GM12873 (cell line): ENCODE measurements around the gene AHI1.

ENCODE experiments used
- TF ChIP-seq, protein P1 (sequence below): IDR thresholded peaks from 2 replicates; pipeline ENCODE4 v1.5.1; 2012; ENCODE audit warnings: low read depth, mild to moderate bottlenecking, moderate library complexity, low read length, control low read depth; ENCODE audit not compliant: insufficient read depth; ENCODE audit errors: missing control alignments

Gene AHI1

DNA sequence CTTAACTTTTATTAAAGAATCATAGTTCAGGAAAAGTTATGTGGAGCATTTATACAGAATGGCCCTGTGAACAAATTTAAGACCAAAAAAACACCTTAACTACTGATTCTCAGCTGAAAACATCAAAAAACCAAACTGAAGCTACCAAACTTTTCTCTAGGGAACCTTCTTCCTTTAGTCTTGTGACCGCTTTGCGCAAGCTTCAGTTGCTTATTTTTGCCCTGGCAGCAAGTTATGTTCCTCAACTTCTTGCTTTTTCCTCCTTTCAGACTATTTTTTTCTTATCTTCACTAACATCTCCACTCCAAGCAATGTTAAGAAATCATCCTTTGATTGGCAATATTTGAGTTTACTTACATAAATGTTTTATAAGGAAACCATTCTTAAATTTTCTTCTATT lies 216.3 kb downstream of the AHI1 start:
- TF ChIP-seq, protein P1, sequence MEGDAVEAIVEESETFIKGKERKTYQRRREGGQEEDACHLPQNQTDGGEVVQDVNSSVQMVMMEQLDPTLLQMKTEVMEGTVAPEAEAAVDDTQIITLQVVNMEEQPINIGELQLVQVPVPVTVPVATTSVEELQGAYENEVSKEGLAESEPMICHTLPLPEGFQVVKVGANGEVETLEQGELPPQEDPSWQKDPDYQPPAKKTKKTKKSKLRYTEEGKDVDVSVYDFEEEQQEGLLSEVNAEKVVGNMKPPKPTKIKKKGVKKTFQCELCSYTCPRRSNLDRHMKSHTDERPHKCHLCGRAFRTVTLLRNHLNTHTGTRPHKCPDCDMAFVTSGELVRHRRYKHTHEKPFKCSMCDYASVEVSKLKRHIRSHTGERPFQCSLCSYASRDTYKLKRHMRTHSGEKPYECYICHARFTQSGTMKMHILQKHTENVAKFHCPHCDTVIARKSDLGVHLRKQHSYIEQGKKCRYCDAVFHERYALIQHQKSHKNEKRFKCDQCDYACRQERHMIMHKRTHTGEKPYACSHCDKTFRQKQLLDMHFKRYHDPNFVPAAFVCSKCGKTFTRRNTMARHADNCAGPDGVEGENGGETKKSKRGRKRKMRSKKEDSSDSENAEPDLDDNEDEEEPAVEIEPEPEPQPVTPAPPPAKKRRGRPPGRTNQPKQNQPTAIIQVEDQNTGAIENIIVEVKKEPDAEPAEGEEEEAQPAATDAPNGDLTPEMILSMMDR, result no peak

DNA sequence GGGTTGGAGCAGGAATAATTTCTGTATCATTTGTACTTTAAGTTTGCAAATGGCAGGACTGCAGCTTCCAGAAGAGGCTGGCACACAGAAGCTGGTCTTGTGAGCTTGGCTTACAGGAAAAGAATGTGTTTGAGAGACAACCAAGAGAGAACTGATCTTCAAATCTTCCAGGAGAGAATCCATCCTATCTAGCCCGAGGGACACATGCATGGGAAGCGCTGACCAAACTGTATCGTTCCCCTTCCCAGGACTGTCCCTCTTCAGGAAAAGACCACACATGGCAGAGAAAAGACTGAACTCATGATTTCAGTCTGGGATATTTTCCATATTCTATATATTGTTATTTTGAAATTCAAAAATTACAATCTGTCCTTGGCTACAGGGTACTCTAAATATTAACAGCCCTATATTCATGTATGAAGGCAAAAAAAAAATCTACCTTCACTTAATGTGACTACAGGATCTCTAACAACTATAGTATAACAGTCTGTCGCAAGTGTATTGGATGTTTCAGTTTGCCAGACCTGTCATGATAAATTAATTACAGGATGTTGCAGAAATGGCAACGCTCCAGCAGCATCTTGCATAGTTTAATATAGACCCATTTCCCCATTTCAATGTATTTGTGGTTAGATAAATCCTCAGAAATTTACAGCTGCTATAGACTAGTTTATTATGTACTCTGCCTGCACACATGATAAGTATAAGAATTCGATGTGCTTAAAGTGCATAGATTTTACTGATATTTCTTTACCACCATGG lies 217.0 kb downstream of the AHI1 start:
- TF ChIP-seq, protein P1, result no peak

DNA sequence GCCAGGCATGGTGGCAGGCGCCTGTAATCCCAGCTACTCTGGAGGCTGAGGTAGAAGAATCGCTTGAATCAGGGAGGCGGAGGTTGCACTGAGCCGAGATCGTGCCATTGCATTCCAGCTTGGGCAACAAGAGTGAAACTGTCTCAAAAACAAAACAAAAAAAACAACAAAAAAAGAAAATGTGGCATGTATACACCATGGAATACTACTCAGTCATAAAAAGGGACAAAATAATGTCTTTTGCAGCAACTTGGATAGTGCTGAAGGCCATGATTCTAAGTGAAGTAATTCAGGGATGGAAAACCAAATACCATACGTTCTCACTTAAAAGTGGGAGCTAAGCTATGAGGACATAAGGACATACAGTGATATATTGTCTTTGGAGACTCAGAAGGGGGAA lies 220.1 kb downstream of the AHI1 start:
- TF ChIP-seq, protein P1, result no peak

DNA sequence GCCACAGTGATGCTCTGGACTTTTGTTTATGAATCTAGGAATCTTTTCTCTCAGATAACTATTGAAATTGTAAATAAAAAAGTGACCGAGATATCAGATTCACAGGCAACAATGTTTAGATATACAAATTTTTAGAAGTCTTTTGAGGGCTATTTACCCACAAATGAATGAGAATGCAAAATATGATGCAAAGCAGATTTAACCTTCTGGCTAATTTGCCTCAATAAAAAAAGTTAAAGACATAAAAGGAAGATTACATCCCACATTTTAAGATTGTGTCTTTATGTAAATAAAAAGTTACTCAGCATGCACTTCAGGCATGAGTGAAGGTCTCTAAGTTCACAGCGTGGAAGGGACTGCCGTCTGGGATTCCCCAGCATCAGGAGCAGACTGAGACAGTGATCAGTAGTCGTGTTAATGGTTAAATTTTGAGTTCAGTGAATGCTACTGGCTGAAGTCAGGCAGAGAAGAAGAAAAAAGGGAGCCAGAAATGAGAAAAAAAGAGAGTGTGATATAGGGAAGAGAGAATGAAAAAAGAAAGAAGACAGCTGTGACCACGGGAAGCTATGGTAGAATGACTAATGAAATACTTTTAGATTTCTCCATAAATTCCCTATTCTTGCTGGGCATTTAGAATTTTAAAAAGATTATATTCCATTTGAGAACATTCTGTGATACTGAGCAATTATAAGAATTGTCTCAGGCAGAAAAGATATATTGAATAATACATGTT lies 222.8 kb downstream of the AHI1 start:
- TF ChIP-seq, protein P1, result no peak

DNA sequence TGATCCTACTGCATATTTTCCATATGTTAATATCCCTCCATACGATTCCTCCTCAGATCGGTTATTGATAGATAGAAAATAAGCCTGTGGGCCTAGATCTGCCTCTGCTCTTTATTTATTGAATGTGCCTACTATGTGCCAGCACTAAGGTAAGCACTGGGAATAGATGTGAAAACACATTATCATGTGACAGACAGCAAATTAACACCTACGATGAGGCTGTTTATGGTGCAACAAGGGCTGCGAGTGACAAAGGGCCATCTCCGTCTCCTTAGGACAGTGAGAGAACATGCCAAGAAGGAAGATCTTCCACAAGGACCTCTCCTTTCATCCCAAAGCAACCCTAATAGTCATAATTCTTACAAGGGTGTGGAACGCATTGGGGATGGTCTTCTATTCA lies 225.9 kb downstream of the AHI1 start:
- TF ChIP-seq, protein P1, result no peak

DNA sequence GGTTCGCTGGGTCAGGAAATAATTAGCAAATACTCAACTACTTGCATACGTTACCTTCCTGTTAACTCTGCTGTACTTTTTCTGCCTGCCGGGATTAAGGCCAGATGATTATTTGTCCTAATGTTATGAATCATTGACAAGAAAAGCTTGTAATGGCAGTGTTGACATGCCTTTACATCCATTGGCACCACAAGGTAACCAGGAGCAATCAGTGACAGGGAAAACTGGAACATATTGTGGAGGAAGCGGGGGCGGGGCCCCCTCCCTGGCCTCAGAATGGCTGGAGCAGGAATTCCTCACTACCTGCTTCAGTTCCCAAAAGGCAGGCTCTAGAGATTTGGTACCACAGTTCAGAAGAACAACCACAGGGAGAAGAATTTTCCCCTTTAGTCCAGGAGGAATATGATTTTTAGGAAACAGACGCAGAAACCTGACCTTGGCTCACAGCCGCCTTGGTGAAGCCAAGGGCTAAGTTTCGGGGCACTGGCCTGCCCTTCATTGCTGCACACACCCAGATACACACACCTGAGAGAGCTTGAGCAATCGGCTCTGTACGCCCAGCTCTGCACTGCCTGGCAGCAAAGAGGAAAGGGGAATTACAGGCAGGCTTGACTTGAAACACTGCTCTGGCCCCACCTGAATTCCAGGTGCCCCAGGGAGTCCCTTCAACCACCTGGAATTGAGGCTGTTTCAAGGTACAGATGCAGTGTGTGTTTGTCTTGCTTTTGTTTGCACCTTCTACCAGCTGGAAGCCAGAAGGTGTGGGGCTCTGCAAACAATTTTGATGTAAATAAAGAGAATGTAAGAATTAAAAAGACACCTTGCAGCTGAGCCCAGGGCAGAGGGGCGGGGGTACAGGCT lies 226.6 kb downstream of the AHI1 start:
- TF ChIP-seq, protein P1, result no peak

DNA sequence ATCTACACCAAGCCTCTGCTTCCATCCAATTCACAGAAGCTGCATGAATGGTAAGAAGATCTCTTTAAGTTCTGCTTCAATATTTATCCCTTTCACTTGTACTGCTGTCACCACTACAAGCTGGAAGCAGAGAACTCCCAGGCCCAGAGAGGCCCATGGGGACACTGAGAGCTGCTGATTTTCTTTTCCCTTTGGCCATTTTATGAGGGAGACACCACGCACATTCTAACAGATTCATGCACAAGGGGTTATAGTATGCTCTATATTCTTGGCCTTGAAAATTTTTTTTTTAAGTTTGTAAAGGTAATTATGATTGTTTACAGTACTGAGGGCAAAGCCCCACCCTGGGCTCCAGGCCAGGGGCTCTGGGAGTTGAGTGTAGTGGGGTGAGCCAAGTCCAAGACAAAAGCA lies 228.1 kb downstream of the AHI1 start:
- TF ChIP-seq, protein P1, result no peak
